IMR-90 (cell line): Measurements from ENCODE around the gene SPPL2C.

Source experiments
- CHD1 ChIP-seq: IDR thresholded peaks from 2 replicates; pipeline ENCODE4 v1.6.1; 2012; ENCODE audit warnings: low read depth, low read length, improper control_type of control experiment
- POLR2A ChIP-seq: IDR thresholded peaks from 2 replicates; pipeline ENCODE4 v1.6.1; 2012; ENCODE audit warnings: mild to moderate bottlenecking, low read depth, low read length
- TF ChIP-seq, protein P1 (sequence below): conservative IDR thresholded peaks from 2 replicates; pipeline ENCODE4 v1.5.1; 2012; ENCODE audit warnings: mild to moderate bottlenecking, low read depth, low read length, improper control_type of control experiment

DNA sequence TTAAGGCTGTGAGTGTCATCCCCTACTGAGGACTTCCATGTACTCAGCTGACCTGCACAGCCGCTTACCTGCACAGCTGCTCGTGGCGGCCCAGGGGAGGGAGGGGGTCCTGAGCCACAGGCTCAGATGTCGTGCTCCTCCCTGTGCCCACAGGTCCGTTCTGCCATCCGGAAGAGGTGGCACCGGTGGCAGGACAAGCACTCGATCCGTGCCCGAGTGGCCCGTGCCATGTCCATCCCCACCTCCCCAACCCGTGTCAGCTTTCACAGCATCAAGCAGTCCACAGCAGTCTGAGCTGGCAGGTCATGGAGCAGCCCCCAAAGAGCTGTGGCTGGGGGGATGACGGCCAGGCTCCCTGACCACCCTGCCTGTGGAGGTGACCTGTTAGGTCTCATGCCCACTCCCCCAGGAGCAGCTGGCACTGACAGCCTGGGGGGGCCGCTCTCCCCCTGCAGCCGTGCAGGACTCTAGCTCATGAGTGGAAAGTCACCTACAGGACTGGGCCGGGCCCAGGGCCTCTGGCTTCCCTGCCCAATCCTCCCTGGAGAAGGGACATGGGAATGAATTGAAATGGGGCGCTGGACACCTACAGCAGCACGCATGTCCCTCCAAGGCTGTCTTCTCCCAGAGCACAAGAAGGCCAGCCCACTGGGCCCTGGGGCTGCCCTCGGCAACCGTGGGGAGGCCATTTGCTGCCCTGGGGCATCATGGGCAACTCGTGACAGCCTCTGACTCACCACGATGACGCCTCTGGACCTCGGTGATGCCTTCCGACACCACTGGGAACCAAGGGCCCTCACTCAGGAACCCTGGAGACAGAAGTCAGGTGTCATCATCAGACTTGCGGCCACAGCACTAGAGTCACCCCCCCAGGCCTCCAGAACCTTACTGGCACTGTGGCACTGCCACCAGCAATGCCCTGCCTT is 9.9 kb upstream of the SPPL2C start:
- TF ChIP-seq POLR2A (no peak), CHD1 (no peak)
- TF ChIP-seq, protein P1, sequence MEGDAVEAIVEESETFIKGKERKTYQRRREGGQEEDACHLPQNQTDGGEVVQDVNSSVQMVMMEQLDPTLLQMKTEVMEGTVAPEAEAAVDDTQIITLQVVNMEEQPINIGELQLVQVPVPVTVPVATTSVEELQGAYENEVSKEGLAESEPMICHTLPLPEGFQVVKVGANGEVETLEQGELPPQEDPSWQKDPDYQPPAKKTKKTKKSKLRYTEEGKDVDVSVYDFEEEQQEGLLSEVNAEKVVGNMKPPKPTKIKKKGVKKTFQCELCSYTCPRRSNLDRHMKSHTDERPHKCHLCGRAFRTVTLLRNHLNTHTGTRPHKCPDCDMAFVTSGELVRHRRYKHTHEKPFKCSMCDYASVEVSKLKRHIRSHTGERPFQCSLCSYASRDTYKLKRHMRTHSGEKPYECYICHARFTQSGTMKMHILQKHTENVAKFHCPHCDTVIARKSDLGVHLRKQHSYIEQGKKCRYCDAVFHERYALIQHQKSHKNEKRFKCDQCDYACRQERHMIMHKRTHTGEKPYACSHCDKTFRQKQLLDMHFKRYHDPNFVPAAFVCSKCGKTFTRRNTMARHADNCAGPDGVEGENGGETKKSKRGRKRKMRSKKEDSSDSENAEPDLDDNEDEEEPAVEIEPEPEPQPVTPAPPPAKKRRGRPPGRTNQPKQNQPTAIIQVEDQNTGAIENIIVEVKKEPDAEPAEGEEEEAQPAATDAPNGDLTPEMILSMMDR = no peak
